HepG2 (cell line): ENCODE measurements around the gene IZUMO4.

Experiments used
- EZH2 ChIP-seq: conservative IDR thresholded peaks from 2 replicates; pipeline ENCODE4 v1.6.1; 2012; ENCODE audit warnings: mild to moderate bottlenecking, low read depth, low read length, moderate library complexity
- HNF4A ChIP-seq: sonication (generic); formaldehyde crosslinking; IDR thresholded peaks from 2 replicates; pipeline ENCODE4 v1.4.0; 2020; ENCODE audit warnings: missing genetic modification reagents
- IRX3 ChIP-seq: sonication (generic); formaldehyde crosslinking; IDR thresholded peaks from 2 replicates; pipeline ENCODE4 v1.8.1; 2023; ENCODE audit warnings: mild to moderate bottlenecking, low read depth, missing genetic modification reagents, borderline replicate concordance
- MAFG ChIP-seq: sonication (generic); formaldehyde crosslinking; IDR thresholded peaks from 2 replicates; pipeline ENCODE4 v1.5.1; 2020; ENCODE audit warnings: mild to moderate bottlenecking, missing genetic modification reagents
- NFIC ChIP-seq: IDR thresholded peaks from 2 replicates; pipeline ENCODE4 v1.6.1; 2012; ENCODE audit warnings: mild to moderate bottlenecking, low read length, inconsistent platforms
- SP140L ChIP-seq: sonication (generic); formaldehyde crosslinking; IDR thresholded peaks from 2 replicates; pipeline ENCODE4 v1.4.0; 2020; ENCODE audit warnings: missing genetic modification reagents, borderline replicate concordance
- TAF1 ChIP-seq: sonication (generic); formaldehyde crosslinking; IDR thresholded peaks from 2 replicates; pipeline ENCODE4 v1.4.0; 2020; ENCODE audit warnings: missing genetic modification reagents
- ZNF550 ChIP-seq: sonication (generic); formaldehyde crosslinking; IDR thresholded peaks from 2 replicates; pipeline ENCODE4 v1.4.0; 2020; ENCODE audit warnings: mild to moderate bottlenecking, missing genetic modification reagents, borderline replicate concordance
- ZNF839 ChIP-seq: sonication (generic); formaldehyde crosslinking; IDR thresholded peaks from 2 replicates; pipeline ENCODE4 v1.4.0; 2020; ENCODE audit warnings: missing genetic modification reagents, mild to moderate bottlenecking, borderline replicate concordance
- TF ChIP-seq, protein P1 (sequence below): sonication (generic); formaldehyde crosslinking; IDR thresholded peaks from 2 replicates; pipeline ENCODE4 v1.5.0; 2020; ENCODE audit warnings: mild to moderate bottlenecking, missing genetic modification reagents, moderate library complexity
- TF ChIP-seq, protein P2 (sequence below): sonication (generic); formaldehyde crosslinking; IDR thresholded peaks from 2 replicates; pipeline ENCODE4 v1.8.0; 2022; ENCODE audit warnings: mild to moderate bottlenecking, missing genetic modification reagents, moderate library complexity
- TF ChIP-seq, protein P3 (sequence below): sonication (generic); formaldehyde crosslinking; IDR thresholded peaks from 2 replicates; pipeline ENCODE4 v1.8.1; 2022; ENCODE audit warnings: mild to moderate bottlenecking, missing genetic modification reagents

DNA sequence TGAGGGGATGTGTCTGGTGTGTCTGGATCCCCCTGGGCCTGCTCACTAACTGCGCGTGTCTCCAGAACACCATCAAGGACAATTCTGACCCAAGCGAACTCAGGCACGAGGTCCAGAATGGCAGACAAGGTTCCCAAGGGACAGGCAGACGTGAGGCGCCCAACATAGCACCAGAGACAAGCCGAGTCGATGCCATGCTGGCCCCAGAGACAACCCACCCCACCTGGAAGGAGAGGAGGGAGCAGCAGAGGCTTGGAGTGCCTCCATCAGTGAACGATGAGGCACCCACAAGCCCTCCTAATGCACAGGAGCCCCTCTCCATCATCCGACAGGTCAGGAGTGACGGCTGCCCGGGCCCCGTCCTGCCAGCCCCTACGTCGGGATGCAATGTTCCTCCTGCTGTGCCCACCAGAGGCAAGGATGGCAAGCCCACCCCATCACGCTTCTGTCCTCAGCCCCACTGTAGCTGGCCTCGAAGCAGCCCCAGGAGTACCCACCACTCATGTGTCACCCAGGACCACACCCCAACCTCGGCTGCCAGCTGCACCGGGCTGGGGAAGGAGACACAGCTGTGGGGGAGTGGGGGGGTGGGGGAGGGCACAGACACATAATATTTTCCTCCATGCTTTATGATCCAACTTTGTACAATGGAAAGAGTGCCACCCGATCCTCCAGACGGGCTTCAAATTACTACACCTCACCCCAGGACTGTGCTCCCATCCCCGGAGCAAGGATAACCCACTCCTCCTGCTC is 42.8 kb downstream of the IZUMO4 start:
- TF ChIP-seq ZNF839 (CRISPR knock-in tag) (no peak), NFIC (no peak), ZNF550 (CRISPR knock-in tag) (no peak), TAF1 (CRISPR knock-in tag) (no peak), EZH2 (no peak), SP140L (CRISPR knock-in tag) (no peak), HNF4A (CRISPR knock-in tag) (no peak), MAFG (no peak), IRX3 (no peak)
- TF ChIP-seq, protein P1, sequence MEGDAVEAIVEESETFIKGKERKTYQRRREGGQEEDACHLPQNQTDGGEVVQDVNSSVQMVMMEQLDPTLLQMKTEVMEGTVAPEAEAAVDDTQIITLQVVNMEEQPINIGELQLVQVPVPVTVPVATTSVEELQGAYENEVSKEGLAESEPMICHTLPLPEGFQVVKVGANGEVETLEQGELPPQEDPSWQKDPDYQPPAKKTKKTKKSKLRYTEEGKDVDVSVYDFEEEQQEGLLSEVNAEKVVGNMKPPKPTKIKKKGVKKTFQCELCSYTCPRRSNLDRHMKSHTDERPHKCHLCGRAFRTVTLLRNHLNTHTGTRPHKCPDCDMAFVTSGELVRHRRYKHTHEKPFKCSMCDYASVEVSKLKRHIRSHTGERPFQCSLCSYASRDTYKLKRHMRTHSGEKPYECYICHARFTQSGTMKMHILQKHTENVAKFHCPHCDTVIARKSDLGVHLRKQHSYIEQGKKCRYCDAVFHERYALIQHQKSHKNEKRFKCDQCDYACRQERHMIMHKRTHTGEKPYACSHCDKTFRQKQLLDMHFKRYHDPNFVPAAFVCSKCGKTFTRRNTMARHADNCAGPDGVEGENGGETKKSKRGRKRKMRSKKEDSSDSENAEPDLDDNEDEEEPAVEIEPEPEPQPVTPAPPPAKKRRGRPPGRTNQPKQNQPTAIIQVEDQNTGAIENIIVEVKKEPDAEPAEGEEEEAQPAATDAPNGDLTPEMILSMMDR (CRISPR knock-in tag), result no peak
- TF ChIP-seq, protein P2, sequence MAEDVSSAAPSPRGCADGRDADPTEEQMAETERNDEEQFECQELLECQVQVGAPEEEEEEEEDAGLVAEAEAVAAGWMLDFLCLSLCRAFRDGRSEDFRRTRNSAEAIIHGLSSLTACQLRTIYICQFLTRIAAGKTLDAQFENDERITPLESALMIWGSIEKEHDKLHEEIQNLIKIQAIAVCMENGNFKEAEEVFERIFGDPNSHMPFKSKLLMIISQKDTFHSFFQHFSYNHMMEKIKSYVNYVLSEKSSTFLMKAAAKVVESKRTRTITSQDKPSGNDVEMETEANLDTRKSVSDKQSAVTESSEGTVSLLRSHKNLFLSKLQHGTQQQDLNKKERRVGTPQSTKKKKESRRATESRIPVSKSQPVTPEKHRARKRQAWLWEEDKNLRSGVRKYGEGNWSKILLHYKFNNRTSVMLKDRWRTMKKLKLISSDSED (CRISPR knock-in tag), result no peak
- TF ChIP-seq, protein P3, sequence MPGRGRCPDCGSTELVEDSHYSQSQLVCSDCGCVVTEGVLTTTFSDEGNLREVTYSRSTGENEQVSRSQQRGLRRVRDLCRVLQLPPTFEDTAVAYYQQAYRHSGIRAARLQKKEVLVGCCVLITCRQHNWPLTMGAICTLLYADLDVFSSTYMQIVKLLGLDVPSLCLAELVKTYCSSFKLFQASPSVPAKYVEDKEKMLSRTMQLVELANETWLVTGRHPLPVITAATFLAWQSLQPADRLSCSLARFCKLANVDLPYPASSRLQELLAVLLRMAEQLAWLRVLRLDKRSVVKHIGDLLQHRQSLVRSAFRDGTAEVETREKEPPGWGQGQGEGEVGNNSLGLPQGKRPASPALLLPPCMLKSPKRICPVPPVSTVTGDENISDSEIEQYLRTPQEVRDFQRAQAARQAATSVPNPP, result no peak
